Measurements from ENCODE around the gene PTCH1.

Gene PTCH1

GRCh38 chr9:95516734-95517558 lies at the start of gene PTCH1:
Gene PTCH1, minus strand, starts transcription at chr9:95516971.
- peak in 1 of 2 donors; percentile 24 for DNase-seq (ENCODE audit: low read depth in 2 of 2)

DNA sequence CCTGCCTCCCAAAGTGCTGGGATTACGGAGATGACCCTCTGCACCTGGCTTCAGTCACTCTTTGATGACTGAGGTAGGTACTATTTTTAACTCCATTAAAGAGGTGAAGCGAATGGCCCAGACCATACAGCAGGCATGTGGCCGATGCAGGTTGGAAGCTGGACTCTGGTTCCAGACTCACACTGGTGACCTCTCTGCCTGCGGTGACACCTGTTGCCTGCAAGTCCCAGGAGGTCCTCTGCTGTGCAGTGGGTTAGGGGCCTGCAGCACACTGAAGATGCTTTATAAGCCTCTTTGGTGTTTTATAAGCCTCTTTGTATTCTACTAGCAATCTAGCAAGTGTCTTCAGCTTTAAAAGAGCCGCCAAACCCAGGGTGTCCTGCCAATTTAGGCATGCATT lies 49.2 kb upstream of the PTCH1 start:
- DNase-seq (ENCODE audit: low read depth in 2 of 2) = no peak

DNA sequence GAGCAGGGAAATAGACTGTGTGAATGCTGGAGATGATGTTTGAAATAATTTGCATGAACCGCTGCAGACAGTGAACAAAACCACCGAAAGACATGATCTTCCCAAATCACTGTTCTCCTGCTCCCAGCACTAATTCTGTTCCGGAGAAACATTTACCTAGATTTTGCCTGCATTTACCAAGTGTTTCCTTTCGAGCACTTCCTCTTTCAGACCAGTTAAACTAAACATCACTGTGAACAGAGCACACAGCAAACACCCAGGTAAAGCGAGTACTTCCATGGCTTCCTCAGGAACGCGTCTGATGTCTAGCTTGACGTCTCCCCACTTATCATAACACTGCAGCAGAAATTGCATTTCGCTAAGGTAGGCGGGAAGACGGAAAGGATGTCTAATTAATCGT lies 45.1 kb upstream of the PTCH1 start:
- DNase-seq (ENCODE audit: low read depth in 2 of 2) = no peak

- no peak for DNase-seq (ENCODE audit: low read depth in 2 of 2)
Measured at GRCh38 chr9:95557142-95557541, 40.4 kb upstream of the PTCH1 start.

DNA sequence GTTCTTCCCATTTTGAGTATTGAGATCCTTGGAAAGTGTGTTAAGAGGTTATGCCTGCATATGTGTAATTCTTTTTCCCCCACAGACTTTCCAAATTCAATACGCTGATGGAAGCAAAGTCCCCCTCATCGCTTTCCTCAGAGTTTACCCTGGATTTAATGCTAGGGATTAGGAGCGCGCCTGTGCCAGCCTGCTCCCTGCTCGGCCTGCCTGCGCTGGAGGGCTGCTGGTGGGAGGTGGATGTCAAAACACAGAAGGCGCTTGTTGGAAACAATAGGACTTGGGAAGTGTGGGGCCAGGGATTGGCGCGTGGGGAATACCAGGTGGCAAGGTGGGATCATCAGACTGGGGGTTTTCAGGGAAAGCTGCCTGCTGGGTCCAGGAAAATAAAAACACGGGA lies 39.8 kb upstream of the PTCH1 start:
- DNase-seq (ENCODE audit: low read depth in 2 of 2) = no peak

DNA sequence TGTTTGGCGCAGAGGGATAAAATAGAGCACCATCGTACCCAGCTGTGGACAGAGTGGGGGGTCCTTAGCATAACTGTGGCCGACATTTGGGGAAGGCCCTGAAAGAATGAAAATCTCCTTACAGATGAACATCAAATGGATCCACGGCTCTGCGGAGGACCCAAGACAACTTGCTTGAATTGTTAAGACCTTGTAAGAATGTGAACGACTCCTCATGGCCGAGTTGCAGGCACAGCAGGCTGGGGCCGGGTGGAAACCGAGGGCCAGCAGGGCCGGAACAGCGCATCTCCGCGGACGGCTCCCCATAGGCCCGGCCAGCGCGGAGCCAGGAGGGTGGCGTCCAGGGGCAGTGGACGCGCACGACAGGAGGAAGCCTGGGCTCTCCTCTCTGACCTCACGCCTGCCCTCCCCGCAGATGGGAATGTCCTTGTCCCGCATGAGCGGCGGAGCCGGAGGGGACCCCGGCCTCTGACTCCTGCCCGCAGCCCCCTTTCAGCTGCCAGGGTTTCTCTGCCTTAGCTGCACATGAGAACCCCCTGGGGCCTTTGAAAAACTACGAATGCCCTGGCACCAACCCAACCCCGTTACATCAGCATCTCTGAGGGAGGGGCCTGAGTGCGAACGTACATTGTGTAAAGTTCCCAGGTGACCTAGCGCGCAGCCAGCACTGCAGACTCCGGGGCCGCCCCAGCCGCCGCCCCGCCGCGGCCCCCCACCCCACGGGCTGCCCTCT lies 36.2 kb upstream of the PTCH1 start:
- peak in 1 of 2 donors; percentile 6 for DNase-seq (ENCODE audit: low read depth in 2 of 2)

GRCh38 chr9:95552255-95552654 lies 35.5 kb upstream of the PTCH1 start:
- DNase-seq (ENCODE audit: low read depth in 2 of 2) = no peak

DNA sequence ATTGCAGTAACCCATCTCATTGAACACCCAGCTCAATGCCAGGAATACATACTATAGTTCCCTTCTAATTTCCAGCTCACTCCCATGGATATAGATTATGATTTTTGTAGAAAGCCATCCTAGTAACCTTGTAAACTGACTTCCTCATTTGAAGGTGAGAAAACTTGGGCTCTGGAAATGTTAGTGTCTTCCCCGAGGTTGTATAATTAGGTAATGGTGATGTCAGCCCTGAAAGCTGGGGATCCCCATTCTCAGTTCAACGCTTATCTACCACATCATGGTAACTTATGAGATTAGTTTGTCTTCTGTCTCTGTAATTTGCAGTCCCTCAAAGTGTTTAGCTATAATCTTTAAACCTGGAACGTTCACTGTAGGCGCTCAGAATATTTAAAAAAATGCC lies 34.6 kb upstream of the PTCH1 start:
- DNase-seq (ENCODE audit: low read depth in 2 of 2) = no peak

DNA sequence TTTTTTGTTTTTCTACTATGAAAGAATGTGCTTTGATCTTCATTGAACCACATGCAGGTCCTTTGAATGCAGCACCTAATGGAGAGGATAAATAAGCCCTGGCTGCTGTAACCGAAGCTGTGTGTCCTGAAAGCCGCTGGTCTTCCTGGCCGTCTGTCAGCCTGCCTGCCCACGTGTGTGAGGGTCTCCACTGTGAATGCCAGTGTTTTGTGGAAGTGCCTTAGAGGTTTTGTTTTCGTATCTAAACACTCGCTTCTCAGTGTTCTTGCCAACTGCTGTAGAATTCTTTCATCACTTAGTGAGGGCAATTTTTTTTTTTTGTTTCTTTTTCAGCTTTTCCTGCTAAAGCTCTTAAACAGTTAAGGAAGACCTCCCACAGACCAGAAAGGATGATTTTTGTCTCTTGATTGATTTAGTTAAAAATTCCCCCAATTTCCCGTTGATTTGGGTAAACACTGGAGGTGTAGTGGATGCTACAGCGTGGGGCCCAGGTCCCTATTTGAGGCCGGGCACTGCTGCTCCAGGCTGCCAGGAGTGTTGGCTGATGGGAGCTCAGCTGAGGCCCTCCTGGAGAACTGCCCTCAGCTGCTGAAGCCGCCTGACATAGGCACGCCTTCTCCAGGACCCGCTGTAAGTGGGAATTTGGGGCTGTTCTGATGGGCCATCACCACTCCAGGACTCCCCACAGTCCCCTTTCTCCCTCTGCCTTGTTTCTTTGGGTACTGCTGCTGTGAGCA lies 29.2 kb upstream of the PTCH1 start:
- DNase-seq (ENCODE audit: low read depth in 2 of 2) = no peak

GRCh38 chr9:95533996-95534680 lies 17.4 kb upstream of the PTCH1 start:
- no peak for DNase-seq (ENCODE audit: low read depth in 2 of 2)

DNA sequence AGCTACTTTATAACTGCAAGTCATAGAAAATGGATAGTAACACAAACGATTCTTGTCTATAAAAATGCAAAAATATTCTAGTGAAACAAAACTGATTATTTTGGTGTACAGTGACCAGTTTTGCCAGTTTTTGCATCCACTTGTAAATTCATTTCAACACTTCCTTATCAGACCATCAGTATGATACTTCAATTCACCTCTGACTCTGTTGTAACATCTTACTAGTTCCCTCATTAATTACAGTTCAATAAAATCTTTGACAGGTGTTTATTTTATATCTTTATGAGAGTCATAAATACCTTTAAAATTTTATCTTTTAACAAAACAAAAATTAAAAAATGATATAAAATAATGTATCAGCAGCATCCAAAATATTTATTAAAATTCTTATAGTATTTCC lies 13.1 kb upstream of the PTCH1 start:
- no peak for DNase-seq (ENCODE audit: low read depth in 2 of 2)

DNA sequence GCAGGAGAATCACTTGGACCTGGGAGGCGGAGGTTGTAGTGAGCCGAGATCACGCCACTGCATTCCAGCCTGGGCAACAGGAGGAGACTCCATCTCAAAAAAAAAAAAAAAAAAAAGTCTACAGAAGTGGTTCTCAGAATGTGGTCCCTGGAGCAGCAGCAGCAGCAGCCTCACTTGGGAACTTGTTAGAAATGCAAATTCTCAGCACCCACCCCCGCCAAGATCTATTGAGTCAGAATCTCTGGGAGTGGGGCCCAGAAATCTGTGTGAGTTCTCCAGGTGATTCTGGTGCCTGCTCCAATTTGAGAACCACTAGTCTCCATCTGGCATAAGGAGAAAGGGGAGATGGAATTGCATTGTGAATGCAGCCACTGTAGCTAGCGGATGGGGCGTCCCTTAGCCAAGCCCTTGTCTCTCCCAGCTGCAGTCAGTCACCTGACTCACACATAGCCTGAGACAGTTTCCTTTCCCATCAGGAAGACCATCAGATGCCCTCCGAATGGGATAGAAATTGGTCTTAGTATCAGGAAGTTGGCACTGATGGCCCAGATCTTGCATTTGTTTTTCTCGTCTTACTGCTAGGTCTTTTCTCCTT lies 12.2 kb upstream of the PTCH1 start:
- no peak for DNase-seq (ENCODE audit: low read depth in 2 of 2)

- no peak for DNase-seq (ENCODE audit: low read depth in 2 of 2)
Measured at GRCh38 chr9:95522871-95523370, 6.2 kb upstream of the PTCH1 start.

DNA sequence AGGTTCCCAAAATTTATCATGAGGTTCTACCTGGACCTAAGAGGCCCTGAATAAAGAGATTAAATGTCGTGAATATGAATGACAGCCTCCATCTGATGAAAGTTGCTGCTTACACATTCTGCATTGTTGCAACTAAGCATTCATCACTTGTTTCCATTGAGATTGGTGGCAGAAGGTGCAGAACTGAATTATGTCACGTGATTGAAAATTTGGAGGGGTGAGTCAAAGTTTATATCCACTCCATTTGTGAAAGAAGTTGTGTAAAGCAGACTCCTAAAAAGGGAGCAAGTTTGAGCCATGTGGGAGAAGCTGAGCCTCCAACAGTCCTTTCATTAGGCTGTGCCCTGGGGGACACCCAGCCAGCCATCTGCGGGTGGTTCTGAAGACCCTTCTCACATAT lies 4.9 kb upstream of the PTCH1 start:
- no peak for DNase-seq (ENCODE audit: low read depth in 2 of 2)

DNA sequence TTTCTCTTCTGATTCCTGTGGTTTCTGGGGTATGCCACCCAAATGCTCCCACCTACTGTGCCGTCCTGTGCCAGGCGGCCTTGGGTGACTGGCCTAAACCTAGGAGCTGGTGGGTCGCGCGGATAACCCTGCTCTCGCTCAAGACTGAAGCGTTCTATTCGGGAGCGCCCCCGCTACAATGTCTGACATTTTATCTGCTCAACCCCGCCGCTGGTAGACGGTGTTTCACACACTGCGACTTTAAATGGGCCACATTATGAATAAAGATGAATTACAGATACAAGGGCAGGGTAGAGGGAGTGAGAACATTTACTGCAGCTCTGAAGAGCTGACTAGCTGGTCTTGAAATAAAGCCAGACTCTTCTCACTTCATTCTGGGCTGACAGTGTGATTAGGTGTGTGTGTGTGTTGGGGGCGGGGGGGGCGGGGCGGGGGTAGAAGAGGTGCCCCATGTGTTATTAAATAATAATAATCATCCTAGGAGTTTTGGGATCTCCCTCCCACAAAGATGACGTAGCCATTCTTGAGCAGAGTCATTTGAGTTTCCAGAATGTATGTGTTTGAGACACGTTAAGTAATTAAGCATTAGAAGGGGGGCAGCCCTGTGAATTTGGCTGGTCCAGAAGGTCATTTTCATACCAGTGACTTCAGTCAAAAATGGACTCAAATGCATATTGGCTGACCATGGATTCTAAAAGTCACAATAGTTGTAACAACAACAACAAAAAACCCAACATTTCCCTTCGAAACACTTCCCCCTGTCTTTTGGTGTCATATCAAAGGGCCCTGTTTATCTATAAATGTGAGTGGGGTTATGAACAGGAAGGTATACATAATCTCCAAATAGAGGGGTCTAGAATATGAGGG lies 1.0 kb upstream of the PTCH1 start:
- no peak for DNase-seq (ENCODE audit: low read depth in 2 of 2)

- no peak for DNase-seq (ENCODE audit: low read depth in 2 of 2)
Measured at GRCh38 chr9:95516221-95516733, 494 bp downstream of the PTCH1 start.

- peak in 1 of 2 donors; percentile 14 for DNase-seq (ENCODE audit: low read depth in 2 of 2)
Measured at GRCh38 chr9:95515272-95516113, 1.3 kb downstream of the PTCH1 start.

- no peak for DNase-seq (ENCODE audit: low read depth in 2 of 2)
Measured at GRCh38 chr9:95514342-95514741, 2.4 kb downstream of the PTCH1 start.

DNA sequence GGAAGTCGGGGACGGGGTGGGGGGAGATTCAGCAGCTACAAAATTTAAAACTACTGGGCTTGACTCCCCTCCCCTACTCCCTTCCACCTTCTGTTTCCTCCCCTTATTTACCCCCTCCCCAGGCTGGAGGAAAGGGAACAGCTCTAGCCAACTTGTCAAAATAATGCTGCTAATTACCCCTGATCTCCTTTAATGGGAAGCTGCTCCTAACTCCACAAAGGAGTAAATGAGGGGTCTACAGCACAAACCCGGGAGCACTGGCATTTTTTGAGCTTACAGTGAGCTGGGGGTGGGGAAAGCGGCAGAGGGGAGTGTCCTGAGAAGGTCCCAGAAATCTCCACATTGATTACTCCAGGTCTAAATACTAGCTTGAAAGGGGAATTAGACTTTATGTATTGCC lies 3.1 kb downstream of the PTCH1 start:
- no peak for DNase-seq (ENCODE audit: low read depth in 2 of 2)
